ENCODE measurements around the gene SHISAL1. TPM values are rescaled to one million over a fixed set of nuclear protein-coding genes. Genes with fewer than 3 reads are reported as not detected.

SHISAL1 gene
- total and polyA plus RNA-seq, 10 of the 15 experiments (the other 5 are each of a cell fraction or from before 2014, with no cell fraction given): not detected

GRCh38 chr22:44205516-44206329 is 107.0 kb downstream of the SHISAL1 start:
- ChIA-PET POLR2A (no interaction called here), SMC1A (ENCODE audit: uncharacterized antibody, unreplicated experiment) (no interaction called here), RAD21 (ENCODE audit: unreplicated experiment) (no interaction called here), CTCF (no interaction called here)
- no peak overlapping the region for H2AFZ ChIP-seq (ENCODE audit: control insufficient read depth, low read depth, low read length)
- DNase-seq (ENCODE audit: low read depth, low spot score): no peak
- no peaks in the 10 kb centered on the region for H3K27me3 ChIP-seq (replicated peaks in 1 of 2; ENCODE audit: control insufficient read depth in 2 of 2, insufficient read depth in 2 of 2, low read length in 1 of 2)
- no peak overlapping the region for H3K27ac ChIP-seq (ENCODE audit: control insufficient read depth, insufficient read depth)
- no peak for FAIRE-seq
- no TSS peak for BruUV-seq (replicated peaks)
- H4K20me1 ChIP-seq (ENCODE audit: control insufficient read depth, insufficient read depth): no peaks in the 10 kb centered on the region
- no peak for ATAC-seq
- no peaks in the 10 kb centered on the region for H3K36me3 ChIP-seq (ENCODE audit: control insufficient read depth in 2 of 2, insufficient read depth in 2 of 2, low read length in 1 of 2)
- H3K4me3 ChIP-seq: no peak overlapping the region
- peaks cover 12% of the 10 kb centered on the region for H3K4me1 ChIP-seq (ENCODE audit: control insufficient read depth, insufficient read depth, low read length)
- in situ Hi-C loops (cut with MboI): no loop called here
- no peak overlapping the region for H3K9ac ChIP-seq (ENCODE audit: control insufficient read depth, insufficient read depth, low read length)
- H3K9me3 ChIP-seq (replicated peaks; ENCODE audit: control insufficient read depth, insufficient read depth, low read length): no peaks in the 10 kb centered on the region; the same call in 2 of the 3 replicates
- no peak overlapping the region for H3K4me2 ChIP-seq (ENCODE audit: control insufficient read depth, insufficient read depth)
- intact Hi-C loops (cut with micrococcal nuclease; ENCODE audit: unreplicated experiment): no loop called here
- WGBS (ENCODE audit: insufficient coverage, insufficient replicate concordance, low lambda C conversion rate, missing lambda C conversion rate): 84% methylated on average over 16 of the region's 16 CpGs
- no peaks in the 10 kb centered on the region for H3K79me2 ChIP-seq (ENCODE audit: control insufficient read depth, insufficient read depth, low read length)
- no peak for TF ChIP-seq ZBTB40 (IDR thresholded peaks at IDR 0.05; ENCODE audit: borderline replicate concordance)
- no peak for TF ChIP-seq ZBTB33 (IDR thresholded peaks at IDR 0.05)
- no peak for TF ChIP-seq NBN (IDR thresholded peaks at IDR 0.05)
- TF ChIP-seq HDAC6 (IDR thresholded peaks at IDR 0.05; ENCODE audit: unreplicated experiment): no peak
- no peak for TF ChIP-seq NRF1 (conservative IDR thresholded peaks at IDR 0.05; ENCODE audit: low read depth, low read length)
- no peak for TF ChIP-seq E4F1 (IDR thresholded peaks at IDR 0.05; ENCODE audit: borderline replicate concordance, partially characterized antibody)
- TF ChIP-seq CTCF (IDR thresholded peaks at IDR 0.05 in 2 of 3, conservative IDR thresholded peaks at IDR 0.05 in 1 of 3; ENCODE audit: control insufficient read depth in 2 of 3, extremely low read depth in 1 of 3, insufficient read depth in 1 of 3, low read depth in 3 of 3, low read length in 3 of 3): no peak
- TF ChIP-seq SIN3A (IDR thresholded peaks at IDR 0.05; ENCODE audit: low read depth, low read length): no peak
- no peak for TF ChIP-seq LARP7 (IDR thresholded peaks at IDR 0.05)
- no peak for TF ChIP-seq CREB1 (IDR thresholded peaks at IDR 0.05; ENCODE audit: low read depth)
- TF ChIP-seq WRNIP1 (IDR thresholded peaks at IDR 0.05; ENCODE audit: borderline replicate concordance, low read depth, low read length): no peak
- no peak for TF ChIP-seq KLF5 (IDR thresholded peaks at IDR 0.05; ENCODE audit: partially characterized antibody)
- TF ChIP-seq MEF2A (IDR thresholded peaks at IDR 0.05; ENCODE audit: insufficient read depth, low read depth, low read length): no peak

All from GM12878 (cell line).